Measurements from ENCODE around the gene ARHGEF16.

GRCh38 chr1:3425486-3426215, 28.8 kb upstream of the ARHGEF16 start:
- TF ChIP-seq CTCF (conservative IDR thresholded peaks at IDR 0.05; ENCODE audit: low read depth, low read length) (no peak), EZH2 (IDR thresholded peaks at IDR 0.05; ENCODE audit: borderline replicate concordance, low read depth, low read length, poor library complexity, severe bottlenecking) (no peak)
